A549 (cell line): Measurements from ENCODE around the gene NAP1L4. TPM values are rescaled to one million over a fixed set of nuclear protein-coding genes. Genes with fewer than 3 reads are reported as not detected.

Experiments used
- ATAC-seq, 2 experiments: fragments of 200-7000 bp in 1 of 2; fragments of >200 bp in 1 of 2; cut with Nextera tagmentation in 1 of 2; cut with Tn5 transposase in 1 of 2; 3 replicates each; pipeline versions ENCODE4 v1.8.0 to v1.9.1; 2018 to 2020; ENCODE audit warnings: mild to moderate bottlenecking in 1 of 2, moderate library complexity in 1 of 2
- CTCF ChIA-PET: fragments of 300-600 bp; sonication (Branson Sonifier 250); formaldehyde crosslinking; extraction: SDS; loops from one replicate; lab custom pipeline; 2021; ENCODE audit warnings: antibody characterized with exemption, inconsistent platforms; lab: Yijun Ruan, JAX
- POLR2A ChIA-PET: fragments of 350-600 bp; formaldehyde crosslinking; extraction: SDS; loops from one replicate; lab custom pipeline; 2021; ENCODE audit warnings: antibody characterized with exemption, inconsistent platforms; lab: Yijun Ruan, JAX
- DNase-seq, 2 experiments: peaks; one replicate each; pipeline versions ENCODE4 v3.0.0 to v3.0.0-alpha.2; 2011 to 2016; ENCODE audit warnings: low read depth in 1 of 2, low spot score in 1 of 2
- FAIRE-seq: peaks from 2 replicates; lab custom pipeline; 2011; peaks lifted over from hg19 to GRCh38; lab: Jason Lieb, UNC
- H3K27ac ChIP-seq, 2 experiments: fragments of >200 bp; sonication (Bioruptor Twin); formaldehyde crosslinking; 3 replicates each; pipeline ENCODE4 v1.5.1; 2016 to 2017
- H3K4me1 ChIP-seq: fragments of >200 bp; sonication (Bioruptor Twin); formaldehyde crosslinking; 3 replicates; pipeline ENCODE4 v1.6.1; 2016
- H3K4me2 ChIP-seq: fragments of >200 bp; sonication (Bioruptor Twin); formaldehyde crosslinking; 3 replicates; pipeline ENCODE4 v1.6.1; 2016
- H3K4me3 ChIP-seq: fragments of >200 bp; sonication (Bioruptor Twin); formaldehyde crosslinking; 3 replicates; pipeline ENCODE4 v1.5.1; 2016
- H3K9me3 ChIP-seq: fragments of >200 bp; sonication (Bioruptor Twin); formaldehyde crosslinking; 3 replicates; pipeline ENCODE4 v1.6.1; 2016
- BCL3 ChIP-seq: fragments of >200 bp; sonication (Bioruptor Twin); formaldehyde crosslinking; IDR thresholded peaks from 3 replicates; pipeline ENCODE4 v1.6.1; 2016
- BHLHE40 ChIP-seq: IDR thresholded peaks from 2 replicates; pipeline ENCODE4 v1.6.1; 2012; ENCODE audit warnings: low read depth, low read length, inconsistent platforms
- CBX2 ChIP-seq: fragments of 200-600 bp; sonication (generic); IDR thresholded peaks from 2 replicates; pipeline ENCODE4 v1.6.1; 2016; ENCODE audit warnings: low read depth, mild to moderate bottlenecking, borderline replicate concordance
- CEBPB ChIP-seq, 2 experiments: fragments of >200 bp in 1 of 2; sonication (Bioruptor Twin) in 1 of 2; formaldehyde crosslinking in 1 of 2; IDR thresholded peaks; 2 replicates each; pipeline ENCODE4 v1.6.1; 2012 to 2016
- CHD4 ChIP-seq: fragments of 200-600 bp; sonication (generic); IDR thresholded peaks from 2 replicates; pipeline ENCODE4 v1.6.1; 2016; ENCODE audit warnings: antibody characterized with exemption, mild to moderate bottlenecking, borderline replicate concordance
- EHF ChIP-seq: fragments of 250-450 bp; sonication (Bioruptor Pico); IDR thresholded peaks from 2 replicates; pipeline ENCODE4 v1.5.0; 2020; ENCODE audit warnings: mild to moderate bottlenecking
- EP300 ChIP-seq, 2 experiments: fragments of >200 bp; sonication (Bioruptor Twin); formaldehyde crosslinking; IDR thresholded peaks; 2 replicates in 1 of 2; 3 replicates in 1 of 2; pipeline ENCODE4 v1.6.1; 2016 to 2017
- FOXS1 ChIP-seq: fragments of 250-450 bp; sonication (Bioruptor Pico); IDR thresholded peaks from 2 replicates; pipeline ENCODE4 v1.5.0; 2020; ENCODE audit warnings: mild to moderate bottlenecking, moderate library complexity
- HDAC2 ChIP-seq: fragments of 200-600 bp; sonication (generic); IDR thresholded peaks from 2 replicates; pipeline ENCODE4 v1.6.1; 2016
- HOXB5 ChIP-seq: fragments of 250-450 bp; sonication (Bioruptor Pico); IDR thresholded peaks from 2 replicates; pipeline ENCODE4 v1.5.0; 2020; ENCODE audit warnings: mild to moderate bottlenecking, moderate library complexity
- JUNB ChIP-seq: fragments of >200 bp; sonication (Bioruptor Twin); formaldehyde crosslinking; IDR thresholded peaks from 2 replicates; pipeline ENCODE4 v1.6.1; 2016
- NPAS2 ChIP-seq: fragments of 250-450 bp; sonication (Bioruptor Pico); IDR thresholded peaks from 2 replicates; pipeline ENCODE4 v1.8.0; 2022; ENCODE audit warnings: mild to moderate bottlenecking, moderate library complexity, borderline replicate concordance
- POLR2A ChIP-seq: IDR thresholded peaks from 2 replicates; pipeline ENCODE4 v1.6.1; 2012; ENCODE audit warnings: mild to moderate bottlenecking, low read length
- RAD21 ChIP-seq, 2 experiments: fragments of >200 bp in 1 of 2; sonication (Bioruptor Twin) in 1 of 2; formaldehyde crosslinking in 1 of 2; IDR thresholded peaks in 1 of 2; conservative IDR thresholded peaks in 1 of 2; 2 replicates in 1 of 2; 3 replicates in 1 of 2; pipeline ENCODE4 v1.6.1; 2012 to 2018; ENCODE audit warnings: inconsistent platforms in 1 of 2
- RARB ChIP-seq: fragments of 250-450 bp; sonication (Bioruptor Pico); IDR thresholded peaks from 2 replicates; pipeline ENCODE4 v1.8.0; 2021; ENCODE audit warnings: mild to moderate bottlenecking, moderate library complexity
- RFX5 ChIP-seq: fragments of 450-650 bp; IDR thresholded peaks from 2 replicates; pipeline ENCODE4 v1.7.1; 2014; ENCODE audit warnings: antibody characterized with exemption, mild to moderate bottlenecking, moderate library complexity
- SMC3 ChIP-seq: fragments of >200 bp; sonication (Bioruptor Twin); formaldehyde crosslinking; IDR thresholded peaks from 3 replicates; pipeline ENCODE4 v1.6.1; 2018; ENCODE audit warnings: inconsistent platforms
- SREBF2 ChIP-seq: fragments of 450-650 bp; IDR thresholded peaks from 2 replicates; pipeline ENCODE4 v1.6.1; 2014; ENCODE audit warnings: mild to moderate bottlenecking, moderate library complexity
- TFCP2L1 ChIP-seq: fragments of 250-450 bp; sonication (Bioruptor Pico); IDR thresholded peaks from 2 replicates; pipeline ENCODE4 v1.5.0; 2021; ENCODE audit warnings: mild to moderate bottlenecking
- TP53 ChIP-seq: fragments of 250-450 bp; sonication (Bioruptor Pico); IDR thresholded peaks from 2 replicates; pipeline ENCODE4 v1.5.0; 2021; ENCODE audit warnings: mild to moderate bottlenecking, moderate library complexity
- ZC3H11A ChIP-seq: fragments of 450-650 bp; IDR thresholded peaks from 2 replicates; pipeline ENCODE4 v1.6.1; 2014; ENCODE audit warnings: antibody characterized with exemption, mild to moderate bottlenecking
- ZFP36 ChIP-seq: fragments of 450-650 bp; IDR thresholded peaks from 2 replicates; pipeline ENCODE4 v1.6.1; 2014; ENCODE audit warnings: borderline replicate concordance; ENCODE audit not compliant: partially characterized antibody
- WGBS: methylation state at CpG from one replicate; pipeline ENCODE4 v1.1.6; 2017; ENCODE audit errors: missing lambda C conversion rate; 5-methylcytosine and 5-hydroxymethylcytosine counted together
- polyA plus RNA-seq, 4 experiments: library from polyadenylated mRNA; depleted of rRNA in 3 of 4; stranded (reverse); fragments of >200 nt; fragmentation: RNase III in 1 of 4; extraction: RNeasy Plus Mini Kit Qiagen cat#74134 plus additional on column Dnase treatment in 1 of 4; gene quantifications; 2 replicates in 3 of 4; 3 replicates in 1 of 4; pipeline ENCODE4 v1.2.3, GENCODE V29; 2011 to 2017
- TF ChIP-seq, protein P1 (sequence below): fragments of 250-450 bp; sonication (Bioruptor Pico); IDR thresholded peaks from 2 replicates; pipeline ENCODE4 v1.5.0; 2020; ENCODE audit warnings: low read depth, mild to moderate bottlenecking, moderate library complexity
- TF ChIP-seq, protein P2 (sequence below): fragments of >200 bp; sonication (Bioruptor Twin); formaldehyde crosslinking; IDR thresholded peaks from 2 replicates; pipeline ENCODE4 v1.6.1; 2016

The NAP1L4 gene
- polyA plus RNA-seq, 2 of the 4 experiments (the other 2 are of a cell fraction): 132 to 148 TPM

GRCh38 chr11:3000032-3000961 is 8.2 kb upstream of the NAP1L4 start (continued):
- TF ChIP-seq EP300 (IDR thresholded peaks at IDR 0.05): no peak

- H3K27ac ChIP-seq: no peak overlapping the region
- DNase-seq: no peak
- ATAC-seq: no peak
- no peak overlapping the region for H3K4me2 ChIP-seq
- no peak overlapping the region for H3K4me3 ChIP-seq
- FAIRE-seq: no peak
- no peaks in the 10 kb centered on the region for H3K4me1 ChIP-seq
- 82% methylated on average over 10 of the region's 10 CpGs for WGBS
- CTCF ChIA-PET: interaction anchor here (1.0 to 1.2 kb wide), 2 partner anchors 38 to 409 kb away, joined by 3 to 5 read pairs; no protein-coding TSS in a partner anchor
- no peaks in the 10 kb centered on the region for H3K9me3 ChIP-seq
- POLR2A ChIA-PET: no interaction called here
- TF ChIP-seq SMC3 (no peak), CHD4 (no peak), BCL3 (no peak), TP53 (CRISPR knock-in tag) (no peak), RFX5 (no peak), BHLHE40 (no peak), CBX2 (no peak), SREBF2 (no peak), FOXS1 (CRISPR knock-in tag) (no peak), ZFP36 (no peak), POLR2A (no peak), EP300 (IDR thresholded peaks at IDR 0.05) (no peak), CEBPB (IDR thresholded peaks at IDR 0.05) (no peak), RARB (CRISPR knock-in tag) (no peak), TFCP2L1 (CRISPR knock-in tag) (no peak), HDAC2 (no peak)
- TF ChIP-seq, protein P1, sequence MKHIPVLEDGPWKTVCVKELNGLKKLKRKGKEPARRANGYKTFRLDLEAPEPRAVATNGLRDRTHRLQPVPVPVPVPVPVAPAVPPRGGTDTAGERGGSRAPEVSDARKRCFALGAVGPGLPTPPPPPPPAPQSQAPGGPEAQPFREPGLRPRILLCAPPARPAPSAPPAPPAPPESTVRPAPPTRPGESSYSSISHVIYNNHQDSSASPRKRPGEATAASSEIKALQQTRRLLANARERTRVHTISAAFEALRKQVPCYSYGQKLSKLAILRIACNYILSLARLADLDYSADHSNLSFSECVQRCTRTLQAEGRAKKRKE (CRISPR knock-in tag): no peak
- TF ChIP-seq, protein P2, sequence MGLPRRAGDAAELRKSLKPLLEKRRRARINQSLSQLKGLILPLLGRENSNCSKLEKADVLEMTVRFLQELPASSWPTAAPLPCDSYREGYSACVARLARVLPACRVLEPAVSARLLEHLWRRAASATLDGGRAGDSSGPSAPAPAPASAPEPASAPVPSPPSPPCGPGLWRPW: no peak
Observed at GRCh38 chr11:2999464-2999998, 7.4 kb upstream of the NAP1L4 start.

DNA sequence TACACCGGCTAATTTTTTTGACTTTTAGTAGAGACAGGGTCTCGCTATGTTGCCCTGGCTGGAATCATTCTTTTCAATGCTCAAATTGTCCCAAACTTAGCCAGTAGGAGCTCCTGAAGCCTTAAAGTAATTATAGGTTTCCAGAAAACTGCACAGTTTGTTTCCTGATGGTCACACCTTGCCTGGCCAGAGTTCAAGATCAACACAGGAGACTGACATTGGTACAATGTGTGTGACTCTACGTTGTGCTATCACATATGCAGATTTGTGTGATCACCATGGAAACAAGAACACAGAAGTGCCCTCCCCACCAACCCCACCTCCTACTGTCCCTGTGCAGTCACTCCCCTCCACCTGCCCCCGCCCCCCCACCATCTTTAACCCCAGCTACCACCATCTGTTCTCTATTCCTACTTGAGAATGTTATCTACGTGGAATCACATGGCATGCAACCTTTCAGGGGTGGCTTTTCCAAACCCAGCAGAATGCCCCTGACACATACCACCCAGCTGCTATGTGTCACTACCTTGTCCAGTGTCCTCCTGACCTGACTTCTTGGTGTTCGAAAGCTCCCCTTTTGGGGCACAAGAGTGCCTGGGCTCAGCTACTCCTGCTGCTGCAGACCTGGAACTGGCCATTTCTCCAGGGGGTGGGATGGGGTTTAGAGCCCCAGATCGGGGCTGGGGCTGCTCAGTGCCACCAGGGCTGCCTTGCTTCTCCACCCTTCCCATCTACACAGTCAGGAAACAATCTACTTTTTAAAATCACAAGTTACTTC is 6.1 kb upstream of the NAP1L4 start:
- ATAC-seq (no peak), DNase-seq (no peak), FAIRE-seq (no peak)
- POLR2A ChIA-PET: interaction anchor here (0.8 to 1.1 kb wide), 2 partner anchors 14 to 69 kb away, joined by 3 to 5 read pairs; partner anchors contain the start of gene PHLDA2
- WGBS: 82% methylated on average over 5 of the region's 7 CpGs
- Histone ChIP-seq H3K4me2 (no peak overlapping the region), H3K4me3 (no peak overlapping the region), H3K9me3 (no peaks in the 10 kb centered on the region), H3K4me1 (peaks cover 2% of the 10 kb centered on the region; the same call in 1 of the 3 replicates), H3K27ac (no peak overlapping the region)
- TF ChIP-seq ZC3H11A (no peak), JUNB (no peak), RAD21 (conservative IDR thresholded peaks at IDR 0.05 in 1 of 2, IDR thresholded peaks at IDR 0.05 in 1 of 2) (no peak), NPAS2 (no peak), HOXB5 (CRISPR knock-in tag) (no peak), TFCP2L1 (CRISPR knock-in tag) (no peak), EHF (CRISPR knock-in tag) (no peak)
- CTCF ChIA-PET: interaction anchor here (2.1 to 2.8 kb wide), 3 partner anchors 23 to 93 kb away, joined by 5 to 7 read pairs (median 6); no protein-coding TSS in a partner anchor
